GM18868 (cell line): Measurements from ENCODE around the gene TMEM30B.

Experiments used
- ATAC-seq: cut with Tn5 transposase; IDR thresholded peaks from one replicate; pipeline ENCODE4 v1.9.1; 2021; ENCODE audit warnings: mild to moderate bottlenecking, moderate library complexity; ENCODE audit not compliant: unreplicated experiment

TMEM30B gene

DNA sequence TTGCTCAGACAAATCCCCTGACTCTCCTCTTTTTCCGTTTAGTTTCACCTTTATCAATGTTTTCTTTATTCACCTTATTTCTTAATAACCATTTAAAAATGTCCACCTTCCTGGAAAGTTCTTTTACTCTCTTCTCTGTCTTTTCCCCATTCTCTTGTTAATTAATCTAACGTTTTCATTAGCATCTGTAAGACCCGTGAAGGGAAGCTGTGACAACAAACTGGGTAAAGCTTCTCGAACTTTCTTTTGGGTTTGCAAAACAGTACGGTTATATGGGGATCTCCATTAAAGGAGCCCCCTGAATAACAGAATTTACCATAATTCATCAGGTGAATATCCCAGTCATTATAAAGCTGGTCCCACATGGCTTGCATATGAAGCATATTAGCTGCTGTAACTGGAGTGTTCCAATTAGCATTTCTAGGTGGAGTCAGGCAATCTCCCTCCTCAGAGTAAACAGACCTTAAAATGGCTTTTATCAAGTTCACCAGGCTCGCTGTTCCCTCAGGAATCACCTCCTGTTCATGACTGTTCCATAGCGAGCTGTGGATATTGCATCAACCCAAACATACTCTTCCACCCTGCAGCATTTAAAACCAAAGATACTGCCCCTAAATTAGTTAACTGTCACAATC, 42.4 kb downstream of the TMEM30B start:
- no peak for ATAC-seq

DNA sequence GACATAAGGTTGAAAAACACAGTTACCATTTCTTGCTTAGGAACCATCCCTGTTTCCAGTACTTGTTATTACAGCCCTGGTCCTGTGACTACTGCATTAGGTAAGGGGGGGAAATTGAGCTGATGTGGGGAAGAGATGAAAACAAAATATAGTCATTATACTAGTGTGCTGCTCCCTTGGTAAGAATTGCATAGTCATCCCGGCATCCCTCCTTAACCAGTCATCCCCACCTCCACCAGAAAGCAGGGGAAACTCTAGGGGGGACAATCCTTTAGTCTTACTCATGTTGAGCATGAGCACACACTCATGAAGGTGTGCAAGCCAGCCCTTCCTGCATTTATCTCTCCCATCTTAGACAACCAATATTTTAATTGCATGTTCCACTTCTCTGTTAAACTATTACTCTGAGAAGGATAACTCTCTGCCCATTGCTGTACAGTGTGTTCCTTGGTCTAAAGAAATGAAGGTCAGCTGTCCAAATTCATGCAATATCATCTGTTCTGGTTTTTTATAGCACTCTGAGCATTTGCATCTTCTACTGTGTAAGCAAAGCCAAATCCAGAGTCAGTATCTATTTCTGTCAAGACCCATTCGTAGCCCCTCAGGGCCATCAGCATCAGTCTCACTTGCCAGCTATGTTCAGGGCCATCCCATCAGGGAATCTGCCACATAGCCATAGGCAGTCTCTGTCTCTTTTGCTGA, 46.8 kb downstream of the TMEM30B start:
- ATAC-seq = no peak

DNA sequence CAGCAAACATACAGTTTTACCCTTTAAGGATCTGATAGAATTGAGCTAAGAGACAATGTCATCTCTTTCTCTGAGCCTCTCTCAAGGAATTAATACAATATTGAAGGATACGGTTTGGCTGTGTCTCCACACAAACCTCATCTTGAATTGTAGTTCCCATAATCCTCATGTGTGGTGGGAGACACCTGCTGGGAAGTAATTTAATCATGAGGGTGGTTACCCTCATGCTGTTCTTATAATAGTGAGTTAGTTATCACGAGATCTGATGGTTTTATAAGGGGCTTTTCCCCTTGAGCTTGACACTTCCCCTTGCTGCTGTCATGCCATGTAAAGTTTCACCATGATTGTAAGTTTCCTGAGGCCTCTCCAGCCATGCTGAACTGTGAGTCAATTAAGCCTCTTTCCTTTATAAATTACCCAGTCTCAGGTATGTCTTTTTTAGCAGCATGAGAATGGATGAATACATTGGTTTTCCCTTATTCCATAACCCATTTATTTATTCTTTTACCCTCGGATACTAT, 47.6 kb downstream of the TMEM30B start:
- ATAC-seq = no peak

DNA sequence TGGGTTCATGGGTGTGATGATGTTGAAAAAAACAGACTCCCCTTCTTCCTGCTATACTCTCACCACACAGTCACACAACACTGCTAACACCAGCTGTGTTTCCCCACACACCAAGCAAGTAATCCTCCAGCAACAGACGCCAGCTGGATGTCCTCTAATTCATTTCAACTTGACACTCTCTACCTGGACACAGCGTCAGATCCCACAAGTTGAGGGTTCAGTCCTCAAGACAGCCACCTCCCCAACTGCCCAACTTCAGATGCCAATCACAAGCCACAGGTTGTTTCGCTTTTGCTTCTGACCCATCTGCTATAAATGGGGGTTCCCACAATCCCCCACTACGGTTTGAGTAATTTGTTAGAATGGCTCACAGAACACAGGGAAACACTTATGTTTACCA, 49.3 kb downstream of the TMEM30B start:
- peak; percentile 53 for ATAC-seq

DNA sequence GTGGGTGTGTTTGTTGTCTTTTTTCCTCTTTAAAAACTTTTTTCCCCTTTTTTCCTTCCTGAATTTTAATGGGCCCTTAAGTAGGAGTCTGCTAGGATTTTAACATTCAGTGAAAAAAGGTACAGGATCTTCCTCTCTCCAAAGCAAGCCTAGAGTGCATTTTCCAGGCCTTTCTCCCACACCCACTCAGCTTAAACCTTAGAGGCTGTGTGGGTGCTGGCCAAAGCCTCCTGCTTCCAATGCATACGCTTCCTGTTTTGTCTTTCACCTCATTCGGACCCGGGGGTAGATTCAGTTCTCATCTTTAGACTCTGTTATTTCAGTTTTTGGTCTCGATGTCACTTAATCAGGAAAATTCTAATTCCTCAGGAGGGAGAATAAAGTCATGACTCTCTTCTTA, 51.2 kb downstream of the TMEM30B start:
- ATAC-seq = no peak

DNA sequence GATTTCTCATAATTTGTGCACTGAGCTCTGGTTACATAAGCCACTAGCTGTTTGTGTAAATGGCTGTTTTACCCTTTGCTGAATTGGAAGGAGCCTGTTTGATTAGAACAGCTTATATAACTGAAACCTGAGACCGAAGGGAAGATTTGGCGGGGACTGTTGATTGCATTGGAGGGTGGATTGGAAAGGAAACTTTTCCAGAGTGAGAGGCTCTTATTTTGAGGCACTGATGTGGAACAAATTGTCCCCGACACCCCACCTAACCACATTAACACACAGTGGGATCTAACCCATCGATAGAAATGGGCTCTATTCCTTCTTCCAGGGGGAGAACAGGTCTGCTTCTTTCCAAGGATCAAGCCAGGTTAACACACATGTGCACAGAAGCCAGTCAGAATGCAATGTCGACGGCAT, 51.7 kb downstream of the TMEM30B start:
- no peak for ATAC-seq

DNA sequence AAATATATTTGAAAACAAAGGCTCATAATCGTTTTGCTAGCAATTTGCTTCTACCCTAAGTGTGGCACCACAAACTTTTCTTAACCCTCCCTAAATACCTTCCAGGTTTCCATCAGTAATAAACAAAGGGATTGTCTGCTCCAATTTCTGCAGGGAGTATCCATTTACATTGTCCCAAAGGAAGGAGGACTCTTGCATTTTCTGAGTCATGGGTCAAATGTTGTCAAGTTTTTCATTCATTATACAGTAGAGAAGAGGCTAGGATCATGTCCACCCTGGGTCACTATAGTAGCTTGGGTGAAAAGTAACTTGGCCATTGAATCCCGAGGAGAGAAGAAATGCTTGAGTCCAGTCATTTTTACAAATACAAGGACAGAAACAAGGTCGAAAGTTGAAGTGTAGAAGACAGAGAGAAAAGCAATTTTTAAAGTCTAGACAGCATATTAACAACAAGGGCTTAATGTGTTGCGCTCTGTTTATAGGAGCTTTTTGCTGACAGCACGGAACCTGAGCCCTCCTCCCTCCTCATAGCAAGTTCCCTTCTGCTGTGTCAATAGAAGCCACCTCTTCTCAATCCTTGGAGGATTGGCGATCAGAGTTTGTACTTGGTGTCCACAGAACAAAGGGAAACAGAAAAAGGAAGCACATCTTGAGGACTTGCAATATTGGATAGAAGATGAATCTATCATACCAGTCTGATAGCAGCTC, 53.1 kb downstream of the TMEM30B start:
- ATAC-seq = no peak
